K562 (cell line): ENCODE measurements around the gene DDIT3. TPM values are rescaled to one million over a fixed set of nuclear protein-coding genes. Genes with fewer than 3 reads are reported as not detected.
A peak's percentile ranks its signal among the peaks of the same experiment; 100 is the strongest.

ENCODE experiments used
- CBFA2T2 ChIP-seq: fragments of 450-650 bp; conservative IDR thresholded peaks from 2 replicates; pipeline ENCODE4 v1.6.1; 2017; ENCODE audit warnings: mild to moderate bottlenecking
- CBX3 ChIP-seq, 2 experiments: IDR thresholded peaks; 1 replicate in 1 of 2; 2 replicates in 1 of 2; pipeline ENCODE4 v1.6.1; 2012; ENCODE audit warnings: inconsistent platforms in 2 of 2, low read length in 2 of 2, borderline replicate concordance in 1 of 2, control low read depth in 1 of 2
- CHD4 ChIP-seq: fragments of 200-600 bp; sonication (generic); IDR thresholded peaks from 3 replicates; pipeline ENCODE4 v1.6.1; 2012; ENCODE audit warnings: low read depth, mild to moderate bottlenecking, mixed read lengths, low read length, inconsistent platforms; ENCODE audit not compliant: insufficient read depth, insufficient replicate concordance, poor library complexity, severe bottlenecking
- ESRRA ChIP-seq: fragments of 450-650 bp; IDR thresholded peaks from 2 replicates; pipeline ENCODE4 v1.6.1; 2014; ENCODE audit warnings: low read depth, mild to moderate bottlenecking, moderate library complexity, borderline replicate concordance
- FIP1L1 ChIP-seq: fragments of 200-400 bp; formaldehyde crosslinking; IDR thresholded peaks from 2 replicates; pipeline ENCODE4 v1.6.1; 2018; ENCODE audit warnings: mild to moderate bottlenecking, low read depth, low read length; ENCODE audit not compliant: poor library complexity, severe bottlenecking
- KLF13 ChIP-seq: fragments of 450-650 bp; IDR thresholded peaks from 2 replicates; pipeline ENCODE4 v1.6.1; 2016; ENCODE audit warnings: missing genetic modification characterization, low read depth, mild to moderate bottlenecking, missing compliant biosample characterization, moderate library complexity, borderline replicate concordance
- LEF1 ChIP-seq: fragments of 450-650 bp; IDR thresholded peaks from 2 replicates; pipeline ENCODE4 v1.6.1; 2016; ENCODE audit warnings: mild to moderate bottlenecking
- NR1H2 ChIP-seq: sonication (generic); formaldehyde crosslinking; IDR thresholded peaks from 2 replicates; pipeline ENCODE4 v1.4.0; 2020; ENCODE audit warnings: mild to moderate bottlenecking, missing genetic modification reagents
- RBBP5 ChIP-seq: fragments of 200-600 bp; sonication (generic); IDR thresholded peaks from 2 replicates; pipeline ENCODE4 v1.6.1; 2012; ENCODE audit warnings: borderline replicate concordance, mild to moderate bottlenecking, low read length, control low read depth, inconsistent platforms; ENCODE audit not compliant: insufficient read depth, poor library complexity, severe bottlenecking
- SRSF1 ChIP-seq: fragments of 200-400 bp; formaldehyde crosslinking; IDR thresholded peaks from 2 replicates; pipeline ENCODE4 v1.6.1; 2017; ENCODE audit warnings: mild to moderate bottlenecking, low read depth, low read length, moderate library complexity
- TEAD1 ChIP-seq, 2 experiments: fragments of 450-650 bp in 1 of 2; sonication (generic) in 1 of 2; formaldehyde crosslinking; IDR thresholded peaks; 2 replicates each; pipeline versions ENCODE4 v1.4.0 to v1.8.0; 2020 to 2022; ENCODE audit warnings: mild to moderate bottlenecking in 2 of 2, missing genetic modification reagents in 1 of 2
- TEAD4 ChIP-seq, 2 experiments: sonication (generic) in 1 of 2; formaldehyde crosslinking in 1 of 2; IDR thresholded peaks; 2 replicates each; pipeline versions ENCODE4 v1.6.1 to v1.8.0; 2012 to 2022; ENCODE audit warnings: borderline replicate concordance in 1 of 2, inconsistent platforms in 1 of 2, low read length in 1 of 2, mild to moderate bottlenecking in 1 of 2, missing genetic modification reagents in 1 of 2
- THAP12 ChIP-seq: fragments of 250-450 bp; sonication (Bioruptor Pico); IDR thresholded peaks from 2 replicates; pipeline ENCODE4 v1.9.0; 2021; ENCODE audit warnings: mild to moderate bottlenecking, inconsistent platforms
- ZC3H4 ChIP-seq: sonication (generic); formaldehyde crosslinking; IDR thresholded peaks from 2 replicates; pipeline ENCODE4 v1.9.0; 2021; ENCODE audit warnings: missing genetic modification reagents, borderline replicate concordance
- ZNF12 ChIP-seq: sonication (generic); formaldehyde crosslinking; IDR thresholded peaks from 2 replicates; pipeline ENCODE4 v1.4.0; 2020; ENCODE audit warnings: mild to moderate bottlenecking, missing genetic modification reagents
- ZNF140 ChIP-seq: fragments of 250-450 bp; sonication (Bioruptor Pico); IDR thresholded peaks from 2 replicates; pipeline ENCODE4 v1.8.0; 2021; ENCODE audit warnings: moderate library complexity, mild to moderate bottlenecking, inconsistent platforms
- ZNF324 ChIP-seq: fragments of 250-450 bp; sonication (Bioruptor Pico); IDR thresholded peaks from 2 replicates; pipeline ENCODE4 v1.4.0; 2020; ENCODE audit warnings: mild to moderate bottlenecking
- ZNF668 ChIP-seq: fragments of 250-450 bp; sonication (Bioruptor Pico); IDR thresholded peaks from 2 replicates; pipeline ENCODE4 v1.8.0; 2022; ENCODE audit warnings: mild to moderate bottlenecking, inconsistent platforms
- ZNF778 ChIP-seq: fragments of 450-650 bp; formaldehyde crosslinking; IDR thresholded peaks from 2 replicates; pipeline ENCODE4 v1.4.0; 2020; ENCODE audit warnings: mild to moderate bottlenecking, moderate library complexity
- ZNF780A ChIP-seq: fragments of 250-450 bp; sonication (Bioruptor Pico); IDR thresholded peaks from 2 replicates; pipeline ENCODE4 v1.5.0; 2021; ENCODE audit warnings: mild to moderate bottlenecking
- polyA plus RNA-seq, 8 experiments: library from polyadenylated mRNA; depleted of rRNA in 4 of 8; stranded (reverse) in 5 of 8; unstranded in 3 of 8; fragments of >200 nt; fragmentation: Nextera tagmentation in 2 of 8; fragmentation: Illumina TruSeq in 1 of 8; extraction: Ambion mirVana in 2 of 8; extraction: Trizol in 1 of 8; gene quantifications; 2 replicates each; pipeline versions ENCODE4 v1.2.1 to v1.2.3, GENCODE V29; 2011 to 2014; ENCODE audit warnings: inconsistent platforms in 1 of 8, missing spikeins in 1 of 8
- total RNA-seq, 7 experiments: library from RNA; depleted of rRNA in 6 of 7; stranded (reverse); fragments of >200 nt in 6 of 7; fragmentation: Illumina TruSeq in 2 of 7; extraction: Trizol in 2 of 7; gene quantifications; 2 replicates each; pipeline versions ENCODE4 v1.2.1 to v1.2.3, GENCODE V29; 2011 to 2021; ENCODE audit warnings: low replicate concordance in 1 of 7
- TF ChIP-seq, protein P1 (sequence below): sonication (generic); formaldehyde crosslinking; IDR thresholded peaks from 2 replicates; pipeline ENCODE4 v1.8.1; 2023; ENCODE audit warnings: mild to moderate bottlenecking, missing genetic modification reagents, moderate library complexity
- TF ChIP-seq, protein P2 (sequence below): IDR thresholded peaks from 3 replicates; pipeline ENCODE4 v1.6.1; 2011; ENCODE audit warnings: borderline replicate concordance, mild to moderate bottlenecking; ENCODE audit not compliant: insufficient read length, insufficient read depth

Gene DDIT3
- total and polyA plus RNA-seq, 9 of the 15 experiments (the other 6 are each of a cell fraction or from before 2014, with no cell fraction given), result 59.1 to 272 (median 89.9) TPM

DNA sequence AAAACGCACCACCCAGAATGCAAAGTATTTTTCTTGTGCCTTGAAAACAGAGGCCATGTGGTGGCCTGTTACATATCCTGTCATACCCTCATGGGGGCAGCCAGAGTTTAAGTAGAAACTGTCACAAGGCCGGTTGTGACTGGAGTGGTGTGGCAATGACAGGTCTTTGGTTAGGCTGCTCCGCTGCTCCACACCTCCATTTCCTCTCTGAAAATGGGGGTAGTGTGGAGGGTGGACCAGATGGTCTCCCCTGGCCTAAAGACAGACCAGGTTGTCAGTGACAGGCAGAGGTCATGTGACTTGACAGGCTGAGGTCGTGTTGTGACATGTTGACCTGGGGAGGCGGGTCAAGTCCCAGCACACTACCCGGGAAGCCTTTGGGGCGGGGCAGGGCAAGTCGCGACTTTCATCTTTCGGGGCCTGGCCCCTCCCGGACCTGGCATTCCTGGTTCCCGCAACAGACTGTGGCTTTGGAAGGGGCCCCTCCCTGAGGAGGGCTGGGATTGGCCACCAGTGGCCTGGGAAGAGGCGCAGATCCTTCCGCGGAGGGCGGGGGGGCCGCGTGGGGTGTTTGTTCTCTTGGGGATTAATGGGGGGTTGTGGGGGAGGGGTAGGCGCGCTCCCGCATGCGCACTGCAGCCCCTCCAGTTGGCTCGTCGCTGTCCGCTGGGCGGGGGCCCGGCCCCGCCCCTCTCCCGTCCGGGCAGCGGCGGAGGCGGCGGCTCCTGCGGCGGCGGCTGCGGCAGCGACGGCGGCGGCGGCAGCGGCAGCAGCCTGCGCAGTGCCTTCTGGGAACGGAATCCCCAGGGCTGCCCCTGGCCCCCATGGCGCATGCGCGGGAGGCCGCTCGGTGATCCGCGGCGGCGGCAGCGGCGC is 1.9 kb upstream of the DDIT3 start, which contains the start of gene MBD6 (continued):
- TF ChIP-seq THAP12 (CRISPR knock-in tag), result peak; percentile 80
- no peak; the same call in 1 of the 2 replicates for TF ChIP-seq ZNF668 (CRISPR knock-in tag)
- TF ChIP-seq KLF13, result peak; percentile 82
- TF ChIP-seq SRSF1, result no peak
- TF ChIP-seq RBBP5, result no peak
- TF ChIP-seq CBX3 (IDR thresholded peaks at IDR 0.05; ENCODE audit: borderline replicate concordance in 1 of 2, low read length in 2 of 2), result peak in 1 of 2 experiments; percentile 72; a peak in 1 of 3 replicates
- TF ChIP-seq, protein P1, sequence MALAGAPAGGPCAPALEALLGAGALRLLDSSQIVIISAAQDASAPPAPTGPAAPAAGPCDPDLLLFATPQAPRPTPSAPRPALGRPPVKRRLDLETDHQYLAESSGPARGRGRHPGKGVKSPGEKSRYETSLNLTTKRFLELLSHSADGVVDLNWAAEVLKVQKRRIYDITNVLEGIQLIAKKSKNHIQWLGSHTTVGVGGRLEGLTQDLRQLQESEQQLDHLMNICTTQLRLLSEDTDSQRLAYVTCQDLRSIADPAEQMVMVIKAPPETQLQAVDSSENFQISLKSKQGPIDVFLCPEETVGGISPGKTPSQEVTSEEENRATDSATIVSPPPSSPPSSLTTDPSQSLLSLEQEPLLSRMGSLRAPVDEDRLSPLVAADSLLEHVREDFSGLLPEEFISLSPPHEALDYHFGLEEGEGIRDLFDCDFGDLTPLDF (CRISPR knock-in tag), result 0 out of 2 replicates have a peak, but pooled peaks have one; percentile 46
- no peak for TF ChIP-seq CHD4
- TF ChIP-seq LEF1, result peak; percentile 97
- TF ChIP-seq ZNF778 (CRISPR knock-in tag), result no peak
- no peak for TF ChIP-seq ZNF324 (CRISPR knock-in tag)
- TF ChIP-seq ZNF780A (CRISPR knock-in tag), result no peak
- peak; percentile 12 for TF ChIP-seq TEAD4 (IDR thresholded peaks at IDR 0.05; ENCODE audit: low read length)
- TF ChIP-seq TEAD4 (CRISPR knock-in tag; IDR thresholded peaks at IDR 0.05; ENCODE audit: borderline replicate concordance), result no peak
- peak; percentile 78 for TF ChIP-seq CBFA2T2
- TF ChIP-seq ZC3H4 (CRISPR knock-in tag), result peak; percentile 63; the same call in 1 of the 2 replicates
- TF ChIP-seq FIP1L1, result peak; percentile 50
- peak; percentile 94 for TF ChIP-seq ESRRA
- peak; percentile 91 to 92 for TF ChIP-seq TEAD1 (CRISPR knock-in tag; IDR thresholded peaks at IDR 0.05)
- TF ChIP-seq NR1H2 (CRISPR knock-in tag), result no peak
- TF ChIP-seq, protein P2, sequence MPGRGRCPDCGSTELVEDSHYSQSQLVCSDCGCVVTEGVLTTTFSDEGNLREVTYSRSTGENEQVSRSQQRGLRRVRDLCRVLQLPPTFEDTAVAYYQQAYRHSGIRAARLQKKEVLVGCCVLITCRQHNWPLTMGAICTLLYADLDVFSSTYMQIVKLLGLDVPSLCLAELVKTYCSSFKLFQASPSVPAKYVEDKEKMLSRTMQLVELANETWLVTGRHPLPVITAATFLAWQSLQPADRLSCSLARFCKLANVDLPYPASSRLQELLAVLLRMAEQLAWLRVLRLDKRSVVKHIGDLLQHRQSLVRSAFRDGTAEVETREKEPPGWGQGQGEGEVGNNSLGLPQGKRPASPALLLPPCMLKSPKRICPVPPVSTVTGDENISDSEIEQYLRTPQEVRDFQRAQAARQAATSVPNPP, result no peak
- TF ChIP-seq ZNF12 (CRISPR knock-in tag), result no peak
- no peak for TF ChIP-seq ZNF140
